SH-SY5Y (cell line): ENCODE measurements around the gene DLGAP1.

Source experiments
- GATA2 ChIP-seq: IDR thresholded peaks from 2 replicates; pipeline ENCODE4 v1.6.1; 2011; ENCODE audit warnings: mild to moderate bottlenecking, low read depth, low read length
- GATA3 ChIP-seq: IDR thresholded peaks from 2 replicates; pipeline ENCODE4 v1.6.1; 2011; ENCODE audit warnings: low read depth, mild to moderate bottlenecking, low read length, moderate library complexity

DNA sequence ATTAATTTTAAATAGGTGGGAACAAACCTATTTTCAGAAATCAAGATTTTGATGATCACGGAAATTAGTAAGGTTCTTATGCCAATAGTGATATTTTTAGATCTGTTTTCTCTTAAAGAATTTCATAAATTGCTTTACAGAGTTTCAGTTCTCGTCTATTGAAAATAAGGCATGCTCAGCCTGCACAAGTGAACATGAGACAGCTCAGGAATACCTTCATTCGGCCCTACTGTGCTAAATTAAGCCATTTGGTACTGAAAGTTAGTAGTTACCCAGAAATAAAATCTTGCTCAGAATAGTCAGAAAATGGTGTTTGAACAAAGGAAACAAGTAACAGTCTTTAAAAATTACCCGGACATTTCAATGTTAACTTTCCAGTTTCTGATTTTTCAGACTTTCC lies 60.4 kb downstream of the DLGAP1 start:
- no peak for TF ChIP-seq GATA3
- no peak for TF ChIP-seq GATA2
